Mesenchymal stem cell (in vitro differentiated cells and primary cell): ENCODE measurements around the gene LRRC75A.

Experiments used
- DNase-seq: peaks from one replicate; pipeline ENCODE4 v3.0.0-alpha.2; 2013
- H2AFZ ChIP-seq: one replicate; pipeline ENCODE4 v1.6.1; 2013; ENCODE audit warnings: low read depth, mild to moderate bottlenecking, control low read depth, inconsistent platforms, low read length, moderate library complexity
- H2AK5ac ChIP-seq: 2 replicates; pipeline ENCODE4 v1.6.1; 2013; ENCODE audit warnings: low read length, moderate library complexity, mild to moderate bottlenecking, inconsistent platforms; ENCODE audit not compliant: severe bottlenecking
- H2BK120ac ChIP-seq: one replicate; pipeline ENCODE4 v1.6.1; 2013; ENCODE audit warnings: low read depth, mild to moderate bottlenecking, inconsistent platforms, low read length, moderate library complexity
- H2BK12ac ChIP-seq, 2 experiments: one replicate each; pipeline ENCODE4 v1.6.1; 2013; ENCODE audit warnings: inconsistent platforms in 2 of 2, low read length in 2 of 2, mild to moderate bottlenecking in 2 of 2, moderate library complexity in 2 of 2, control low read depth in 1 of 2
- H2BK15ac ChIP-seq: one replicate; pipeline ENCODE4 v1.6.1; 2013; ENCODE audit warnings: mild to moderate bottlenecking, low read depth, inconsistent platforms; ENCODE audit not compliant: poor library complexity, severe bottlenecking
- H2BK5ac ChIP-seq: 2 replicates; pipeline ENCODE4 v1.6.1; 2013; ENCODE audit warnings: low read depth, mild to moderate bottlenecking, low read length, control low read depth, inconsistent platforms; ENCODE audit not compliant: poor library complexity, severe bottlenecking
- H3K14ac ChIP-seq, 2 experiments: one replicate each; pipeline ENCODE4 v1.6.1; 2013; ENCODE audit warnings: inconsistent platforms in 2 of 2, low read length in 2 of 2, control low read depth in 1 of 2, mild to moderate bottlenecking in 1 of 2, moderate library complexity in 1 of 2
- H3K18ac ChIP-seq, 2 experiments: one replicate each; pipeline ENCODE4 v1.6.1; 2013; ENCODE audit warnings: inconsistent platforms in 2 of 2, low read length in 2 of 2, control low read depth in 1 of 2, low read depth in 1 of 2, mild to moderate bottlenecking in 1 of 2
- H3K23ac ChIP-seq, 2 experiments: one replicate each; pipeline ENCODE4 v1.6.1; 2013; ENCODE audit warnings: inconsistent platforms in 2 of 2, low read length in 2 of 2, mild to moderate bottlenecking in 2 of 2, moderate library complexity in 2 of 2, control low read depth in 1 of 2
- H3K27ac ChIP-seq: 2 replicates; pipeline ENCODE4 v1.5.1; 2013; ENCODE audit warnings: mild to moderate bottlenecking, moderate library complexity, low read length, control low read depth, inconsistent platforms; ENCODE audit not compliant: poor library complexity, severe bottlenecking
- H3K27me3 ChIP-seq, 2 experiments: 2 replicates each; pipeline versions ENCODE4 v1.6.1 to v1.7.0; 2013; ENCODE audit warnings: low read length in 2 of 2, mild to moderate bottlenecking in 2 of 2, moderate library complexity in 2 of 2, control low read depth in 1 of 2, inconsistent platforms in 1 of 2; ENCODE audit not compliant: control insufficient read depth in 1 of 2, insufficient read depth in 1 of 2
- H3K36me3 ChIP-seq, 2 experiments: 2 replicates each; pipeline versions ENCODE4 v1.6.1 to v1.7.0; 2013; ENCODE audit warnings: low read length in 2 of 2, control low read depth in 1 of 2, inconsistent platforms in 1 of 2, low read depth in 1 of 2, mild to moderate bottlenecking in 1 of 2; ENCODE audit not compliant: insufficient read depth in 2 of 2, control insufficient read depth in 1 of 2
- H3K4ac ChIP-seq, 2 experiments: one replicate each; pipeline ENCODE4 v1.6.1; 2013; ENCODE audit warnings: inconsistent platforms in 2 of 2, low read length in 2 of 2, mild to moderate bottlenecking in 2 of 2, moderate library complexity in 2 of 2, control low read depth in 1 of 2, low read depth in 1 of 2
- H3K4me1 ChIP-seq: 2 replicates; pipeline ENCODE4 v1.6.1; 2013; ENCODE audit warnings: low read depth, low read length, control low read depth; ENCODE audit not compliant: control insufficient read depth, insufficient read depth
- H3K4me2 ChIP-seq: 2 replicates; pipeline ENCODE4 v1.6.1; 2013; ENCODE audit warnings: low read length, mild to moderate bottlenecking, inconsistent platforms; ENCODE audit not compliant: poor library complexity, severe bottlenecking
- H3K4me3 ChIP-seq, 2 experiments: 2 replicates each; pipeline versions ENCODE4 v1.5.1 to v1.7.0; 2013; ENCODE audit warnings: low read length in 2 of 2, mild to moderate bottlenecking in 2 of 2, control low read depth in 1 of 2, low read depth in 1 of 2; ENCODE audit not compliant: insufficient read depth in 1 of 2
- H3K79me1 ChIP-seq: replicated peaks from 2 replicates; pipeline ENCODE4 v1.6.1; 2013; ENCODE audit warnings: mild to moderate bottlenecking, control low read depth, low read length, inconsistent platforms; ENCODE audit not compliant: poor library complexity, severe bottlenecking
- H3K9ac ChIP-seq: 2 replicates; pipeline ENCODE4 v1.7.0; 2013; ENCODE audit warnings: mild to moderate bottlenecking, low read length, moderate library complexity
- H3K9me3 ChIP-seq: 2 replicates; pipeline ENCODE4 v1.7.0; 2013; ENCODE audit warnings: mild to moderate bottlenecking, low read length; ENCODE audit not compliant: control insufficient read depth
- H4K8ac ChIP-seq: one replicate; pipeline ENCODE4 v1.6.1; 2013; ENCODE audit warnings: inconsistent platforms, mild to moderate bottlenecking, low read length, moderate library complexity
- H4K91ac ChIP-seq: one replicate; pipeline ENCODE4 v1.6.1; 2013; ENCODE audit warnings: mild to moderate bottlenecking, low read length, inconsistent platforms
- WGBS: methylation state at CpG from one replicate; pipeline ENCODE4 v1.1.7; 2013; ENCODE audit warnings: mixed read lengths; 5-methylcytosine and 5-hydroxymethylcytosine counted together

LRRC75A gene

GRCh38 chr17:16461606-16461866 lies 30.5 kb downstream of the LRRC75A start:
- Histone ChIP-seq H3K9ac (no peak overlapping the region), H2BK120ac (no peak overlapping the region), H2AFZ (no peak overlapping the region)

GRCh38 chr17:16460796-16461605 lies 31.0 kb downstream of the LRRC75A start:
- Histone ChIP-seq H4K91ac (no peak overlapping the region), H3K23ac (no peak overlapping the region), H2AK5ac (no peak overlapping the region), H3K14ac (no peak overlapping the region), H3K18ac (no peak overlapping the region), H4K8ac (no peak overlapping the region), H3K27ac (no peak overlapping the region), H3K4ac (no peak overlapping the region), H2BK15ac (no peak overlapping the region), H3K9me3 (no peaks in the 10 kb centered on the region), H3K4me2 (no peak overlapping the region), H3K36me3 (peaks cover 0 to 14% of the 10 kb centered on the region in 2 experiments), H2AFZ (no peak overlapping the region), H3K79me1 (no peaks in the 10 kb centered on the region), H2BK12ac (no peak overlapping the region), H3K27me3 (no peaks in the 10 kb centered on the region), H2BK5ac (no peak overlapping the region), H3K4me1 (peaks cover 6% of the 10 kb centered on the region), H3K4me3 (no peak overlapping the region), H3K9ac (no peak overlapping the region), H2BK120ac (no peak overlapping the region)
- DNase-seq = no peak
- WGBS = 93% methylated on average over 17 of the region's 17 CpGs

More at GRCh38 chr17:16461606-16461866, 30.5 kb downstream of the LRRC75A start:
- peaks cover 0 to 13% of the 10 kb centered on the region in 2 experiments for H3K36me3 ChIP-seq
- no peak overlapping the region for H3K4me2 ChIP-seq
- H2AK5ac ChIP-seq = no peak overlapping the region
- no peak overlapping the region for H2BK15ac ChIP-seq
- no peak overlapping the region for H3K4me3 ChIP-seq
- H3K9me3 ChIP-seq = no peaks in the 10 kb centered on the region
- no peak overlapping the region for H4K91ac ChIP-seq
- no peak overlapping the region for H3K18ac ChIP-seq
- no peak overlapping the region for H2BK12ac ChIP-seq
- no peak overlapping the region for H3K27ac ChIP-seq
- peaks cover 6% of the 10 kb centered on the region for H3K4me1 ChIP-seq
- 100% methylated on average over 3 of the region's 3 CpGs for WGBS
- H3K27me3 ChIP-seq = no peaks in the 10 kb centered on the region
- no peak overlapping the region for H3K23ac ChIP-seq
- no peak overlapping the region for H3K14ac ChIP-seq
- DNase-seq = no peak
- H3K79me1 ChIP-seq = no peaks in the 10 kb centered on the region
- no peak overlapping the region for H4K8ac ChIP-seq
- no peak overlapping the region for H3K4ac ChIP-seq
- no peak overlapping the region for H2BK5ac ChIP-seq

GRCh38 chr17:16459855-16460550 lies 32.0 kb downstream of the LRRC75A start:
- Histone ChIP-seq H3K4ac (no peak overlapping the region), H2BK120ac (no peak overlapping the region), H3K4me1 (peaks cover 6% of the 10 kb centered on the region), H4K91ac (no peak overlapping the region), H2AFZ (no peak overlapping the region), H3K79me1 (no peaks in the 10 kb centered on the region), H3K36me3 (peaks cover 0 to 14% of the 10 kb centered on the region in 2 experiments), H3K23ac (no peak overlapping the region), H2AK5ac (no peak overlapping the region), H2BK12ac (no peak overlapping the region), H3K27ac (no peak overlapping the region), H3K14ac (no peak overlapping the region), H3K27me3 (no peaks in the 10 kb centered on the region), H3K9me3 (no peaks in the 10 kb centered on the region), H4K8ac (no peak overlapping the region), H3K4me2 (no peak overlapping the region), H2BK5ac (no peak overlapping the region), H3K18ac (no peak overlapping the region), H2BK15ac (no peak overlapping the region), H3K9ac (no peak overlapping the region), H3K4me3 (no peak overlapping the region)
- 80% methylated on average over 4 of the region's 5 CpGs for WGBS
- no peak for DNase-seq

- 82% methylated on average over 11 of the region's 11 CpGs for WGBS
- no peak overlapping the region for H2AK5ac ChIP-seq
- H4K8ac ChIP-seq = no peak overlapping the region
- no peak overlapping the region for H3K14ac ChIP-seq
- no peak overlapping the region for H2BK5ac ChIP-seq
- H3K9ac ChIP-seq = no peak overlapping the region
- DNase-seq = no peak
- H2AFZ ChIP-seq = no peak overlapping the region
- H3K27me3 ChIP-seq = no peaks in the 10 kb centered on the region
- H3K4me2 ChIP-seq = no peak overlapping the region
- no peak overlapping the region for H3K4me3 ChIP-seq
- H4K91ac ChIP-seq = no peak overlapping the region
- H3K36me3 ChIP-seq = peaks cover 0 to 14% of the 10 kb centered on the region in 2 experiments
- H3K79me1 ChIP-seq = no peaks in the 10 kb centered on the region
- H3K9me3 ChIP-seq = no peaks in the 10 kb centered on the region
- peaks cover 6% of the 10 kb centered on the region for H3K4me1 ChIP-seq
- no peak overlapping the region for H3K18ac ChIP-seq
- no peak overlapping the region for H2BK15ac ChIP-seq
- H3K4ac ChIP-seq = no peak overlapping the region
- no peak overlapping the region for H3K27ac ChIP-seq
- no peak overlapping the region for H3K23ac ChIP-seq
- H2BK120ac ChIP-seq = no peak overlapping the region
- H2BK12ac ChIP-seq = no peak overlapping the region
These were observed 32.7 kb downstream of the LRRC75A start for GRCh38 chr17:16459271-16459670.
